GM12878 (cell line): ENCODE results near the gene ACAT2. TPM values are rescaled to one million over a fixed set of nuclear protein-coding genes. Genes with fewer than 3 reads are reported as not detected.
A peak's percentile ranks its signal among the peaks of the same experiment; 100 is the strongest.

Source experiments
- ATAC-seq: fragments of 200-7000 bp; cut with Tn5 transposase; 3 replicates; pipeline ENCODE4 v1.9.1; 2020; ENCODE audit warnings: mild to moderate bottlenecking, moderate library complexity
- Bru-seq: library from RNA; stranded (reverse); fragments of 400-500 nt; gene quantifications from one replicate; lab custom pipeline; 2021; lab: Mats Ljungman, UMichigan
- BruChase-seq, 2 experiments: library from RNA; stranded (reverse); fragments of 400-500 nt; gene quantifications; one replicate each; lab custom pipeline; 2021; lab: Mats Ljungman, UMichigan
- BruUV-seq: library from RNA; stranded (reverse); fragments of 400-500 nt; replicated peaks from 2 replicates; lab custom pipeline; 2021; lab: Mats Ljungman, UMichigan
- CTCF ChIA-PET: fragments of 300-600 bp; sonication (Branson Sonifier 250); formaldehyde crosslinking; extraction: SDS; loops from one replicate; lab custom pipeline; 2021; ENCODE audit warnings: inconsistent platforms; lab: Yijun Ruan, JAX
- POLR2A ChIA-PET: fragments of 350-600 bp; formaldehyde crosslinking; extraction: SDS; loops from one replicate; lab custom pipeline; 2021; ENCODE audit warnings: inconsistent platforms; lab: Charles Lee
- RAD21 ChIA-PET: fragments of 300-600 bp; sonication (Branson Sonifier 250); formaldehyde crosslinking; loops from one replicate; lab custom pipeline; 2023; ENCODE audit warnings: antibody characterized with exemption; ENCODE audit not compliant: unreplicated experiment; lab: Charles Lee
- SMC1A ChIA-PET: fragments of 300-600 bp; sonication (Branson Sonifier 250); formaldehyde crosslinking; loops from one replicate; lab custom pipeline; 2023; ENCODE audit not compliant: unreplicated experiment, uncharacterized antibody; lab: Charles Lee
- DNase-seq: peaks from one replicate; pipeline ENCODE4 v3.0.0-alpha.2; 2011; ENCODE audit warnings: low read depth, low spot score
- FAIRE-seq: peaks from 3 replicates; lab custom pipeline; 2011; peaks lifted over from hg19 to GRCh38; lab: Jason Lieb, UNC
- H2AFZ ChIP-seq: 2 replicates; pipeline ENCODE4 v1.6.0; 2011; ENCODE audit warnings: low read depth, low read length, control low read depth; ENCODE audit not compliant: control insufficient read depth
- H3K27ac ChIP-seq: 2 replicates; pipeline ENCODE4 v1.5.1; 2011; ENCODE audit warnings: control low read depth; ENCODE audit not compliant: control insufficient read depth, insufficient read depth
- H3K27me3 ChIP-seq, 2 experiments: replicated peaks in 1 of 2; 2 replicates each; pipeline versions ENCODE4 v1.6.0 to v1.6.1; 2011; ENCODE audit warnings: low read length in 1 of 2; ENCODE audit not compliant: control insufficient read depth in 2 of 2, insufficient read depth in 2 of 2
- H3K36me3 ChIP-seq, 2 experiments: 2 replicates each; pipeline ENCODE4 v1.5.1; 2011; ENCODE audit warnings: low read length in 1 of 2; ENCODE audit not compliant: control insufficient read depth in 2 of 2, insufficient read depth in 2 of 2
- H3K4me1 ChIP-seq: 2 replicates; pipeline ENCODE4 v1.6.1; 2011; ENCODE audit warnings: mild to moderate bottlenecking, low read length, moderate library complexity, mixed read lengths; ENCODE audit not compliant: control insufficient read depth, insufficient read depth
- H3K4me2 ChIP-seq: 2 replicates; pipeline ENCODE4 v1.6.0; 2011; ENCODE audit warnings: control low read depth; ENCODE audit not compliant: control insufficient read depth, insufficient read depth
- H3K4me3 ChIP-seq: fragments of 200-600 bp; sonication (generic); 2 replicates; pipeline ENCODE4 v1.5.1; 2016
- H3K79me2 ChIP-seq: 2 replicates; pipeline ENCODE4 v1.6.0; 2011; ENCODE audit warnings: low read length; ENCODE audit not compliant: control insufficient read depth, insufficient read depth
- H3K9ac ChIP-seq: 2 replicates; pipeline ENCODE4 v1.8.0; 2011; ENCODE audit warnings: low read length, control low read depth, mixed read lengths; ENCODE audit not compliant: control insufficient read depth, insufficient read depth
- H3K9me3 ChIP-seq: replicated peaks from 3 replicates; pipeline ENCODE4 v1.5.1; 2011; ENCODE audit warnings: mild to moderate bottlenecking, low read length; ENCODE audit not compliant: control insufficient read depth, insufficient read depth
- H4K20me1 ChIP-seq: 2 replicates; pipeline ENCODE4 v1.6.0; 2011; ENCODE audit not compliant: control insufficient read depth, insufficient read depth
- BCL3 ChIP-seq: IDR thresholded peaks from 2 replicates; pipeline ENCODE4 v1.6.1; 2011; ENCODE audit warnings: borderline replicate concordance, low read depth, mild to moderate bottlenecking, moderate library complexity, low read length; ENCODE audit not compliant: insufficient read depth, poor library complexity, severe bottlenecking
- CBX5 ChIP-seq: sonication (generic); IDR thresholded peaks from 2 replicates; pipeline ENCODE4 v1.6.1; 2016; ENCODE audit warnings: low read depth, moderate library complexity, mild to moderate bottlenecking, inconsistent platforms
- IKZF1 ChIP-seq: fragments of 450-650 bp; conservative IDR thresholded peaks from 2 replicates; pipeline ENCODE4 v1.6.1; 2017; ENCODE audit warnings: antibody characterized with exemption, mild to moderate bottlenecking
- NFYA ChIP-seq: IDR thresholded peaks from 2 replicates; pipeline ENCODE4 v1.6.1; 2011; ENCODE audit warnings: low read depth, mild to moderate bottlenecking, low read length, improper control_type of control experiment, borderline replicate concordance
- RELA ChIP-seq: fragments of 450-650 bp; IDR thresholded peaks from 2 replicates; pipeline ENCODE4 v1.8.0; 2014; ENCODE audit warnings: borderline replicate concordance; ENCODE audit not compliant: partially characterized antibody
- SIX5 ChIP-seq: IDR thresholded peaks from 2 replicates; pipeline ENCODE4 v1.6.1; 2011; ENCODE audit warnings: mild to moderate bottlenecking, low read depth, low read length, moderate library complexity; ENCODE audit not compliant: severe bottlenecking
- TAF1 ChIP-seq: IDR thresholded peaks from 2 replicates; pipeline ENCODE4 v1.6.1; 2011; ENCODE audit warnings: mild to moderate bottlenecking, low read depth, low read length, borderline replicate concordance
- ZBTB11 ChIP-seq: fragments of 450-650 bp; formaldehyde crosslinking; IDR thresholded peaks from 2 replicates; pipeline ENCODE4 v1.5.0; 2022; ENCODE audit warnings: mild to moderate bottlenecking, missing genetic modification characterization
- ZNF622 ChIP-seq: fragments of 450-650 bp; IDR thresholded peaks from 2 replicates; pipeline ENCODE4 v1.6.1; 2017; ENCODE audit warnings: mild to moderate bottlenecking, inconsistent platforms
- ZZZ3 ChIP-seq: IDR thresholded peaks from 2 replicates; pipeline ENCODE4 v1.6.1; 2011; ENCODE audit warnings: low read depth; ENCODE audit not compliant: control insufficient read depth, insufficient read length
- WGBS: methylation state at CpG from one replicate; pipeline ENCODE4 v1.1.6; 2016; ENCODE audit warnings: low lambda C conversion rate; ENCODE audit not compliant: insufficient replicate concordance, insufficient coverage; ENCODE audit errors: missing lambda C conversion rate; 5-methylcytosine and 5-hydroxymethylcytosine counted together
- in situ Hi-C: fragments of 300-500 bp; cut with MboI; formaldehyde crosslinking; loops from 9 replicates; pipeline ENCODE4 v1.14.3; 2018; ENCODE audit warnings: mixed read lengths
- intact Hi-C: fragments of 100-400 bp; cut with micrococcal nuclease; formaldehyde crosslinking; loops from one replicate; pipeline ENCODE4 v1.14.2; 2022; ENCODE audit not compliant: unreplicated experiment
- long read RNA-seq, 2 experiments: library from polyadenylated mRNA; unstranded; transcript quantifications; one replicate each; pipeline ENCODE4 v2.0.0, GENCODE V29; 2019 to 2020
- polyA minus RNA-seq, 3 experiments: library from RNA; depleted of rRNA, polyadenylated mRNA; stranded (reverse); fragments of >200 nt; gene quantifications; 2 replicates each; pipeline ENCODE4 v1.2.3, GENCODE V29; 2011
- polyA plus RNA-seq, 11 experiments: library from polyadenylated mRNA; depleted of rRNA in 4 of 11; unstranded in 6 of 11; stranded (reverse) in 5 of 11; fragments of >200 nt; fragmentation: Nextera tagmentation in 4 of 11; fragmentation: Illumina TruSeq in 1 of 11; extraction: Ambion mirVana in 4 of 11; extraction: Trizol in 1 of 11; gene quantifications; 1 replicate in 1 of 11; 2 replicates in 10 of 11; pipeline versions ENCODE4 v1.2.1 to v1.2.3, GENCODE V29; 2011 to 2016; ENCODE audit warnings: inconsistent platforms in 2 of 11, missing spikeins in 2 of 11, low read depth in 1 of 11
- total RNA-seq, 4 experiments: library from RNA; depleted of rRNA in 3 of 4; stranded (reverse); fragments of >200 nt in 3 of 4; fragmentation: Illumina TruSeq in 1 of 4; extraction: Trizol in 1 of 4; gene quantifications; 2 replicates each; pipeline versions ENCODE4 v1.2.1 to v1.2.3, GENCODE V29; 2013 to 2021
- TF ChIP-seq, protein P1 (sequence below): IDR thresholded peaks from 2 replicates; pipeline ENCODE4 v1.6.1; 2011; ENCODE audit warnings: low read depth, mild to moderate bottlenecking, low read length, moderate library complexity, borderline replicate concordance; ENCODE audit errors: extremely low read depth

Gene ACAT2
- total RNA-seq (2013; cell fraction: nucleolus; rRNA removed): 37.0 and 39.7 TPM in 2 replicates
- total RNA-seq (2014; rRNA removed) (87.9 and 93.3 TPM in 2 replicates), total RNA-seq (2014; rRNA removed; fragmentation: Illumina TruSeq; extraction: Trizol) (116 and 119 TPM in 2 replicates), total RNA-seq (2021) (128 and 139 TPM in 2 replicates), polyA plus RNA-seq (2011; rRNA removed) (227 and 257 TPM in 2 replicates), polyA plus RNA-seq (2014; fragmentation: Illumina TruSeq; extraction: Trizol) (98.9 and 134 TPM in 2 replicates), polyA plus RNA-seq (2014; fragmentation: Nextera tagmentation; extraction: Ambion mirVana) (100 to 1,000 TPM; 249 to 257 TPM), polyA plus RNA-seq (2014; rRNA removed) (93.4 and 105 TPM in 2 replicates), polyA plus RNA-seq (2016; fragmentation: Nextera tagmentation; extraction: Ambion mirVana) (100 to 1,000 TPM; 137 to 150 TPM), polyA minus RNA-seq (2011; rRNA and poly(A)+ RNA removed) (113 and 140 TPM in 2 replicates), Bru-seq, nascent RNA (percentile 86 among the genes with signal in this experiment), BruChase-seq, experiment 1, labeled RNA remaining after a 6-hour chase (percentile 85 among the genes with signal in this experiment), BruChase-seq, experiment 2, labeled RNA remaining after a 2-hour chase (percentile 79 among the genes with signal in this experiment)
- polyA plus RNA-seq (2011; ENCODE audit: low read depth): 47.7 TPM
- 105 and 107 TPM in 2 replicates for polyA plus RNA-seq (2011; cell fraction: cytosol; rRNA removed)
- polyA plus RNA-seq (2011; cell fraction: nucleus; rRNA removed): 68.8 and 81.2 TPM in 2 replicates
- 55.3 and 81.1 TPM in 2 replicates for polyA plus RNA-seq (2012)
- 29.1 and 45.0 TPM in 2 replicates for polyA minus RNA-seq (2011; cell fraction: cytosol; rRNA and poly(A)+ RNA removed)
- polyA minus RNA-seq (2011; cell fraction: nucleus; rRNA and poly(A)+ RNA removed): 39.4 and 46.5 TPM in 2 replicates
- long read RNA-seq, experiment 1, transcript ACAT2-201 (9 exons, 3,180 nt): major isoform, 141 of 166 reads
- long read RNA-seq, experiment 1, partial matches to known transcripts: 10 of 166 reads
- long read RNA-seq, experiment 1, other reads (novel, unspliced or antisense): 13 of 166 reads
- long read RNA-seq, experiment 2, transcript ACAT2-201 (9 exons, 3,180 nt): major isoform, 1,169 of 1,312 reads
- long read RNA-seq, experiment 2, partial matches to known transcripts: 53 of 1,312 reads
- long read RNA-seq, experiment 2, other reads (novel, unspliced or antisense): 89 of 1,312 reads

- SMC1A ChIA-PET: interaction anchor here (0.7 to 3.6 kb wide), 9 partner anchors 19 to 71 kb away, joined by 3 to 20 read pairs (median 6); partner anchors contain the start of genes MRPL18, TCP1 and WTAP
- WGBS: under 1% methylated on average over 45 of the region's 76 CpGs
- DNase-seq (peak; percentile 78), FAIRE-seq (peak; percentile 93), ATAC-seq (peak; percentile 98)
- Histone ChIP-seq H2AFZ (peak within 1 kb of the TSS; percentile 94), H3K36me3 (peaks cover 4 to 15% of the 10 kb centered on the region in 2 experiments; a peak in 3 of 4 replicates), H3K27me3 (no peaks in the 10 kb centered on the region), H3K4me2 (peak within 1 kb of the TSS; percentile 88), H3K79me2 (peaks cover 26% of the 10 kb centered on the region), H3K4me3 (peak within 1 kb of the TSS; percentile 93), H3K9ac (peak within 1 kb of the TSS; percentile 81), H3K4me1 (peaks cover 5% of the 10 kb centered on the region), H3K27ac (peak within 1 kb of the TSS; percentile 96), H3K9me3 (no peaks in the 10 kb centered on the region), H4K20me1 (no peaks in the 10 kb centered on the region)
- RAD21 ChIA-PET: interaction anchor here (0.6 to 2.3 kb wide), 6 partner anchors 27 to 35 kb away, joined by 3 to 10 read pairs (median 6); partner anchors contain the start of genes MRPL18, TCP1 and WTAP
- BruUV-seq: no TSS peak
- intact Hi-C loops: loop anchor here (1.0 to 2.0 kb wide), 3 partner anchors 27 to 69 kb away; partner anchors contain the start of genes SOD2 and TCP1
- in situ Hi-C loops: no loop called here
- POLR2A ChIA-PET: interaction anchor here (1.2 to 4.8 kb wide), 10 partner anchors 10 to 218 kb away, joined by 3 to 50 read pairs (median 6); partner anchors contain the start of genes MRPL18, TCP1 and WTAP
- CTCF ChIA-PET: interaction anchor here (0.6 to 1.9 kb wide), 8 partner anchors 11 to 72 kb away, joined by 3 to 8 read pairs (median 4); partner anchors contain the start of gene WTAP
- no peak for TF ChIP-seq ZZZ3
- no peak for TF ChIP-seq CBX5
- no peak for TF ChIP-seq SIX5
- peak; percentile 47; the same call in 1 of the 2 replicates for TF ChIP-seq NFYA
- TF ChIP-seq IKZF1: peak; percentile 82
- TF ChIP-seq, protein P1, sequence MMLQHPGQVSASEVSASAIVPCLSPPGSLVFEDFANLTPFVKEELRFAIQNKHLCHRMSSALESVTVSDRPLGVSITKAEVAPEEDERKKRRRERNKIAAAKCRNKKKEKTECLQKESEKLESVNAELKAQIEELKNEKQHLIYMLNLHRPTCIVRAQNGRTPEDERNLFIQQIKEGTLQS: no peak
- TF ChIP-seq ZNF622: no peak
- peak; percentile 65 for TF ChIP-seq RELA
- TF ChIP-seq BCL3: no peak
- TF ChIP-seq ZBTB11 (CRISPR knock-in tag): no peak
- no peak; the same call in 1 of the 2 replicates for TF ChIP-seq TAF1
These were observed at the start of gene ACAT2 for GRCh38 chr6:159761873-159762680. Gene ACAT2, plus strand, starts transcription at chr6:159762045. Its CDS starts 43 bp downstream, at chr6:159762088.
